CD8-positive, alpha-beta memory T cell (primary cell): ENCODE data around the gene GAB3. TPM values are rescaled to one million over a fixed set of nuclear protein-coding genes. Genes with fewer than 3 reads are reported as not detected.

Source experiments
- CTCF ChIA-PET: fragments of 350-600 bp; sonication (Branson Sonifier 250); formaldehyde crosslinking; loops from one replicate; lab custom pipeline; 2021; ENCODE audit warnings: antibody characterized with exemption; lab: Charles Lee
- POLR2A ChIA-PET: fragments of 350-600 bp; sonication (Branson Sonifier 250); formaldehyde crosslinking; loops from one replicate; lab custom pipeline; 2021; ENCODE audit warnings: antibody characterized with exemption; lab: Charles Lee
- DNase-seq, 5 donors: peaks; one replicate each; pipeline versions ENCODE4 v3.0.0 to v3.0.0-alpha.2; 2020 to 2022; ENCODE audit warnings: mixed read lengths in 1 of 5
- H3K27ac ChIP-seq: one replicate; pipeline ENCODE4 v1.7.0; 2013; ENCODE audit warnings: low read depth, mild to moderate bottlenecking, low read length, moderate library complexity
- H3K27me3 ChIP-seq: 2 replicates; pipeline ENCODE4 v1.7.0; 2013; ENCODE audit warnings: low read length, mild to moderate bottlenecking; ENCODE audit not compliant: insufficient read depth, poor library complexity, severe bottlenecking
- H3K36me3 ChIP-seq: 2 replicates; pipeline ENCODE4 v1.7.0; 2013; ENCODE audit warnings: mild to moderate bottlenecking, low read length, moderate library complexity; ENCODE audit not compliant: insufficient read depth
- H3K4me1 ChIP-seq: 2 replicates; pipeline ENCODE4 v1.7.0; 2013; ENCODE audit warnings: mild to moderate bottlenecking, low read length, moderate library complexity; ENCODE audit not compliant: insufficient read depth
- H3K4me3 ChIP-seq: 2 replicates; pipeline ENCODE4 v1.7.0; 2013; ENCODE audit warnings: mild to moderate bottlenecking, low read length
- H3K9me3 ChIP-seq: 2 replicates; pipeline ENCODE4 v1.7.0; 2013; ENCODE audit warnings: mild to moderate bottlenecking, low read length
- H3K27ac Mint-ChIP-seq, 8 donors: one replicate each; pipeline ENCODE4 v1.8.0; 2020 to 2021; ENCODE audit warnings: mixed read lengths in 8 of 8, mild to moderate bottlenecking in 6 of 8, inconsistent platforms in 3 of 8, moderate library complexity in 3 of 8
- H3K27me3 Mint-ChIP-seq, 2 donors: one replicate each; pipeline ENCODE4 v1.8.0; 2020 to 2021; ENCODE audit warnings: mixed read lengths in 2 of 2, mild to moderate bottlenecking in 1 of 2, moderate library complexity in 1 of 2
- H3K36me3 Mint-ChIP-seq, 3 donors: one replicate each; pipeline ENCODE4 v1.8.0; 2020 to 2021; ENCODE audit warnings: mixed read lengths in 3 of 3, inconsistent platforms in 1 of 3, mild to moderate bottlenecking in 1 of 3
- H3K4me1 Mint-ChIP-seq, 3 donors: one replicate each; pipeline ENCODE4 v1.8.0; 2020 to 2021; ENCODE audit warnings: mixed read lengths in 3 of 3, inconsistent platforms in 1 of 3, mild to moderate bottlenecking in 1 of 3
- H3K4me3 Mint-ChIP-seq, 7 donors: one replicate each; pipeline ENCODE4 v1.8.0; 2020 to 2021; ENCODE audit warnings: mixed read lengths in 7 of 7, mild to moderate bottlenecking in 6 of 7, moderate library complexity in 4 of 7, inconsistent platforms in 2 of 7
- H3K9me3 Mint-ChIP-seq, 5 donors: one replicate each; pipeline ENCODE4 v1.8.0; 2020 to 2022; ENCODE audit warnings: mixed read lengths in 5 of 5, mild to moderate bottlenecking in 3 of 5, moderate library complexity in 2 of 5, inconsistent platforms in 1 of 5
- polyA plus RNA-seq: library from polyadenylated mRNA; unstranded; fragments of 300-500 nt; fragmentation: Illumina TruSeq; gene quantifications from one replicate; pipeline ENCODE4 v1.2.3, GENCODE V29; 2021
- total RNA-seq, 2 experiments: library from RNA; stranded (reverse); gene quantifications; one replicate each; pipeline ENCODE4 v1.2.3, GENCODE V29; 2021

Gene GAB3
- total and polyA plus RNA-seq, 3 experiments from 2014 or later, result 6.2 to 11.9 (median 6.7) TPM

DNA sequence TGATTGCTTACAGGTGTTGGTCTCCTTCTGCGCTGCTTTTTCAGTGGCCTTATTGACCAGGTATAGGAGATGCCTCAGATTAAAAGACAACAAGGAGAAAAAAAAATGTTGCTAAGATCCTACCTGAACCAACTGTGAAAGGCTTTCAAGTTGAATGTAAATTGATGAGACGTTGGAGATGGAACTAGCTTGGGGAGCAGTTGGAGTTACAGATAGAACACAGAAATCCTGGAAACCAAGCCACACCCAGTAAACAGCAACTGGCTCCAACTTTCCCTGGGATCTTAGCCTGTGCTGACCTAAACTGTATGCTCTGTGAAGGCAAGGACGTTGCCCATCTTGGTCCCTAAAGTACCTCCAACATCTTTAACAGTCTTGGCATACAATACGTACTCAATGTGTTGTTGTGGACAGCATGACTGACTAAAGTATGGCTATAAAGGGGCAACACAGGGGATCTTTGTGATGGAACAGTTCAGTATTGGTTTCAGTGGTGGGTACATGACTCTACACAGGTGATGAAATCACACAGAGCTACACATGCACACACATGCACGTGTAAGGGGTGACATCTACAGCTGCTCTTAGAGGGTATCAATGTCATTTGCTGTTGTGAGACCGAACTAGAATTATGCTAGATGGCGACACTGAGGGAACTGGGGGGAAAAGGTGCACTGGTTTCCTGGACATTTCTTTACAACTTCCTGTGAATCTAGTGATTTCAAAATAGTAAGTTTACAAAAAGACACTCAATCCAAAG lies 22.3 kb downstream of the GAB3 start:
- H3K4me1 ChIP-seq, result peaks cover 59% of the 10 kb centered on the region
- Mint-ChIP-seq H3K4me1 (peaks cover 84 to 98% (median 95%) of the 10 kb centered on the region in 3 donors), H3K4me3 (peak overlapping the region in 3 of 7 donors; percentile 9 to 32 (median 24)), H3K36me3 (peaks cover 0 to 4% (median 2%) of the 10 kb centered on the region in 3 donors), H3K27me3 (no peaks in the 10 kb centered on the region), H3K9me3 (no peaks in the 10 kb centered on the region), H3K27ac (peak overlapping the region; percentile 67 to 98 (median 92))
- no peak overlapping the region for H3K4me3 ChIP-seq
- H3K27me3 ChIP-seq, result no peaks in the 10 kb centered on the region
- DNase-seq, result no peak
- no peak overlapping the region for H3K27ac ChIP-seq
- ChIA-PET CTCF (interaction anchor here (1.6 to 4.3 kb wide), 2 partner anchors 11 to 21 kb away, joined by 5 to 40 read pairs; partner anchors contain the start of gene GAB3), POLR2A (no interaction called here)
- no peaks in the 10 kb centered on the region for H3K36me3 ChIP-seq
- no peaks in the 10 kb centered on the region for H3K9me3 ChIP-seq

DNA sequence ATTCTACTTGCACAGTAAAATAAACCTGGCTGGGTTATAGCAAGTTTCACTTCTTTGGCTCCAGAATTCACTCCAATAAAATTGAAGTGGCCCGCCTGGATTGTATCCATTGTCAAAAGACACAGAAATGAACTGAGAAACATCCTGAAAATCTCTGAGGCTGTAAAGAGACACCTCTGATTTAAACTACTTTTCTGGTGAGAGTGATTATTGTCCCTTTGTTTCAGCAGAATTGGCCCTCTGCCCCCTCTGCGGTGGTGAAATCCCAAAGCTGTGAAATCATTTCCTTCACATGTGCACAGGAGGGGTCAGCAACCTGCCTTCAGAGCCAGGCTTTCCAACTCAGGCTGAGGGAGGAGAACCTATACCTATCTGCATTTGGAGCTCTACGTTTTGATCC lies 23.0 kb downstream of the GAB3 start:
- Mint-ChIP-seq H3K27me3 (peaks cover 0 to 2% of the 10 kb centered on the region in 2 donors), H3K4me1 (peaks cover 83 to 97% (median 95%) of the 10 kb centered on the region in 3 donors), H3K36me3 (peaks cover 0 to 4% (median 2%) of the 10 kb centered on the region in 3 donors), H3K9me3 (no peaks in the 10 kb centered on the region), H3K27ac (peak overlapping the region in 5 of 8 donors; percentile 29 to 98 (median 92)), H3K4me3 (no peak overlapping the region)
- Histone ChIP-seq H3K27ac (no peak overlapping the region), H3K4me1 (peaks cover 56% of the 10 kb centered on the region), H3K9me3 (no peaks in the 10 kb centered on the region), H3K36me3 (no peaks in the 10 kb centered on the region), H3K27me3 (no peaks in the 10 kb centered on the region), H3K4me3 (no peak overlapping the region)
- DNase-seq, result no peak
- ChIA-PET POLR2A (no interaction called here), CTCF (interaction anchor here (1.6 kb wide), 1 partner anchor 10 kb away, joined by 5 read pairs; no protein-coding TSS in a partner anchor)

DNA sequence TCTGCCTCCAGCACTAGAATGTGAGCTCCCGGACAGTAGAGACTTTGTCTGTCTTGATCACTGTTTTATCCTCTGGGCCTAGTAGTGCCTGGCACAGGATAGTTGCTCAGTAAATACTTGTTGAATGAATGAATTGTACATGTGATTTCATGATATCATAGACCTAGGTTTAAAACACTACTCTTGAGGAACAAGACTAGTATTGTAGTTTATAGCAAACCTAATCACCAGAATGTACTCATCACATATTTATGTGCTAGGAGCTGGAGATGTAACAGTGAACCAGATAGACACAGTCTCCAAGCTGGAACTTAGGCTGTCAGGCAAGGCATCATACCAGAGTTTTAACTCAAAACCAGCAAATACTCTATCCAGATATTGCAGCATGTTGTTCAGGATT lies 23.5 kb downstream of the GAB3 start:
- peaks cover 0 to 4% (median 2%) of the 10 kb centered on the region in 3 donors for H3K36me3 Mint-ChIP-seq
- Histone ChIP-seq H3K27me3 (no peaks in the 10 kb centered on the region), H3K36me3 (no peaks in the 10 kb centered on the region), H3K4me1 (peaks cover 51% of the 10 kb centered on the region), H3K4me3 (no peak overlapping the region), H3K9me3 (no peaks in the 10 kb centered on the region), H3K27ac (no peak overlapping the region)
- ChIA-PET CTCF (interaction anchor here (1.6 kb wide), 1 partner anchor 10 kb away, joined by 5 read pairs; no protein-coding TSS in a partner anchor), POLR2A (no interaction called here)
- peaks cover 0 to 2% of the 10 kb centered on the region in 2 donors for H3K27me3 Mint-ChIP-seq
- DNase-seq, result no peak
- H3K9me3 Mint-ChIP-seq, result no peaks in the 10 kb centered on the region
- H3K4me1 Mint-ChIP-seq, result peaks cover 78 to 97% (median 90%) of the 10 kb centered on the region in 3 donors
- H3K27ac Mint-ChIP-seq, result peak overlapping the region in 7 of 8 donors; percentile 64 to 94 (median 84)
- H3K4me3 Mint-ChIP-seq, result peak overlapping the region in 2 of 7 donors; percentile 7 to 50

DNA sequence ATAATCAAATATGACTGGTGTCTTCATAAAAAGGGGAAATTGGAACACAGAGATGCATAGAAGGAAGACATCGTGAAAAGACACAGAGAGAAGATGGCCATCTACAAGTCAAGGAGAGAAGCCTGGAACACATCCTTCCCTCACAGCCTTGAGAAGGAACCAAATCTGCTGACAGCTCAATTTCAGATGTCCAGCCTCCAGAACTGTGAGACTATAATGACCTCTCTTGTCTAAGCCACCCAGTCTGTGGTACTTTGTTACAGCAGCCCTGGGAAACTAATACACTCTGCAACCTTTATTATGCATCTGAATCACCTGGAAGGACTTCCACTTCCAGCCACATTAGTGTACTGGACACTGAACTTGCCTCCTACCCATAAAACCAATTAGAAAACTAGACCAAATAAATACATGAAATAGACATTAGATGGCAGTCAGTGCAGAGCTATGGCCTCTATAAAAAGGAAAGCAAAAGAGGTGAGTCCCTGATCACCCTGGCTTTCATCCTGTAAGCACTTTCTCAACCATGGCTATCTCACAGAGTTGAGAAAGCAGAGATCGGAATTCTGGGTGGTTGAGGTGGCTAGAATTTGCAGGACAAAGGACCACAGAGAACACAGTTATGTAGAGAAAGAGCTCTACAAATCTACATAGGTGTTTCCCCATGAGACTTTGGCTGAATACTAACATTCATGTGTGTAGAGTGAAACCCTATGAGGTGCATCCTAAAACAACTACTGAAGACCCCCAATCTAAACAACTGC lies 25.7 kb downstream of the GAB3 start:
- peaks cover 0 to 2% (median 0%) of the 10 kb centered on the region in 3 donors for H3K36me3 Mint-ChIP-seq
- Histone ChIP-seq H3K27ac (peak overlapping the region; percentile 12), H3K36me3 (no peaks in the 10 kb centered on the region), H3K4me3 (no peak overlapping the region), H3K4me1 (peaks cover 33% of the 10 kb centered on the region), H3K27me3 (no peaks in the 10 kb centered on the region), H3K9me3 (no peaks in the 10 kb centered on the region)
- peak overlapping the region; percentile 79 to 95 (median 88) for H3K27ac Mint-ChIP-seq
- POLR2A ChIA-PET, result interaction anchor here (0.6 to 1.7 kb wide), 2 partner anchors 23 to 44 kb away, joined by 3 to 11 read pairs; no protein-coding TSS in a partner anchor
- CTCF ChIA-PET, result interaction anchor here (0.8 to 2.8 kb wide), 7 partner anchors 9 to 26 kb away, joined by 3 to 28 read pairs (median 3); no protein-coding TSS in a partner anchor
- peaks cover 0 to 2% of the 10 kb centered on the region in 2 donors for H3K27me3 Mint-ChIP-seq
- H3K9me3 Mint-ChIP-seq, result peaks cover 0 to 1% (median 0%) of the 10 kb centered on the region in 5 donors
- H3K4me1 Mint-ChIP-seq, result peaks cover 62 to 91% (median 82%) of the 10 kb centered on the region in 3 donors
- H3K4me3 Mint-ChIP-seq, result peak overlapping the region in 6 of 7 donors; percentile 28 to 70 (median 52)
- no peak for DNase-seq

DNA sequence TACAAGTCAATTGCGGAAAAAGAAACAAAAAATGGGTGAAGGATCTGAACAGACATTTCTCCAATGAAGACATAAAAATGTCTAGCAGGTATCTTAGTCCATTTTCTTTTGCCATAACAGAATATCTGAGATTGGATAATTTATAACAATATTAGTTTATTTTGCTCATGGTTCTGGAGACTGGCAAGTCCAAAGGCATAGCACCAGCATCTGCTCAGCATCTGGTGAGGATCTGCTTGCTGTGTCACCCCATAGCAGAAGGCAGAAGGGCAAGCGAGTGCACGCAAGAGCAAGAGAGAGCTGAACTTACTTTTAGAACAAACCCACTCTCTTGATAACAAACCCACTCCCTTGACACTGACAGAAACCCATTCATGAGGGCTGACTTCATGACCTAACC lies 29.7 kb downstream of the GAB3 start:
- H3K4me1 ChIP-seq, result peaks cover 55% of the 10 kb centered on the region
- peaks cover 0 to 1% (median 0%) of the 10 kb centered on the region in 5 donors for H3K9me3 Mint-ChIP-seq
- no peaks in the 10 kb centered on the region for H3K36me3 ChIP-seq
- H3K27ac Mint-ChIP-seq, result peak overlapping the region in 5 of 8 donors; percentile 3 to 83 (median 66)
- H3K4me3 Mint-ChIP-seq, result no peak overlapping the region
- H3K4me1 Mint-ChIP-seq, result peaks cover 62 to 91% (median 81%) of the 10 kb centered on the region in 3 donors
- no peak overlapping the region for H3K27ac ChIP-seq
- no peak for DNase-seq
- no peaks in the 10 kb centered on the region for H3K27me3 ChIP-seq
- ChIA-PET CTCF (interaction anchor here (5.9 kb wide), 1 partner anchor 27 kb away, joined by 65 read pairs; the partner anchor contains the start of gene GAB3), POLR2A (interaction anchor here (1.8 kb wide), 1 partner anchor 28 kb away, joined by 4 read pairs; no protein-coding TSS in a partner anchor)
- peaks cover 0 to 2% of the 10 kb centered on the region in 2 donors for H3K27me3 Mint-ChIP-seq
- no peak overlapping the region for H3K4me3 ChIP-seq
- H3K36me3 Mint-ChIP-seq, result peaks cover 0 to 1% (median 0%) of the 10 kb centered on the region in 3 donors
- H3K9me3 ChIP-seq, result no peaks in the 10 kb centered on the region

DNA sequence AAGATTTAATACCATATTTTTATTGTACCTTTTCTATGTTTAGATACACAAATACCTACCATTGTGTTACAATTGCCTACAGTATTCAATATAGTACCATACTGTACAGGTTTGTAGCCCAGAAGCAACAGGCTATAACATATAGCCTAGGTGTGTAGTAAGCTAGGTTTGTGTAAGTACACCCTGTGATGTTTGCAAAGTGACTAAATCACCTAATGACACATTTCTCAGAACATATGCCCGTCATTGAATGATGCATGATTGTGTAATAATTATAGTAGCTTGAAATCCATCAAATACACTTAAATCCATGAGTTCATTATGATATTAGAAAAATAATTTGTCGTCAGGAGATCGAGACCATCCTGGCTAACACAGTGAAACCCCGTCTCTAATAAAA lies 30.8 kb downstream of the GAB3 start:
- Mint-ChIP-seq H3K27ac (peak overlapping the region in 2 of 8 donors; percentile 79 to 88), H3K4me1 (peaks cover 53 to 85% (median 75%) of the 10 kb centered on the region in 3 donors), H3K36me3 (peaks cover 0 to 6% (median 0%) of the 10 kb centered on the region in 3 donors), H3K9me3 (peaks cover 0 to 1% (median 0%) of the 10 kb centered on the region in 5 donors), H3K4me3 (peak overlapping the region in 1 of 7 donors; percentile 62), H3K27me3 (peaks cover 0 to 2% of the 10 kb centered on the region in 2 donors)
- ChIA-PET POLR2A (interaction anchor here (0.7 to 1.8 kb wide), 3 partner anchors 15 to 30 kb away, joined by 3 to 5 read pairs (median 4); no protein-coding TSS in a partner anchor), CTCF (interaction anchor here (0.9 to 5.9 kb wide), 3 partner anchors 12 to 29 kb away, joined by 3 to 65 read pairs (median 13); partner anchors contain the start of gene GAB3)
- Histone ChIP-seq H3K9me3 (no peaks in the 10 kb centered on the region), H3K4me3 (no peak overlapping the region), H3K27ac (no peak overlapping the region), H3K4me1 (peaks cover 49% of the 10 kb centered on the region), H3K36me3 (peaks cover 4% of the 10 kb centered on the region), H3K27me3 (no peaks in the 10 kb centered on the region)
- no peak for DNase-seq

DNA sequence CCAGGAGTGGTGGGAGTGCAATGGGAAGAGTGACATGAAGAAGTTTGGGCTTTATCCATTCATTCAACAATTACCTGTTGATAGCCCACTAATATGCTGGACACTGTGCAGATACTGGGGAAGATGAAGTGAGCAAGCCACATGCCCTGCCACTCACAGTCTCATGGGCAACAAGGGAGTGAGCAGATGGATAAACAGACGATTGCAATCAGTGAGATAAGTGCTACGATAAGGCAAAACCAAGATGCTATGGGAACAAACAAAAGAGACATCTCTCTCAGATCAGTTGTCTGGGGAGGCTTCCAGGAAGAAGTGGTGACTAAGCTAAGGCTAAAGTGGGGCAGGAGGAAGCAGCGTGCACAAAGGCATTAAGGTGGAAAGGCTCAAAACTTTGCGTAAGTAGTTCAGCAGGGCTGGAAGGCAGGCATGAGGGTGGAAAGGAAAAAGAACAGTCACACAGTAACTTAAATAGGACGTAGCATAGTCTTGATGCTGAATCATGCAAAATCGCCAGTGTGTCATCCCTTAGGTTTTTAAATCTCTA lies 31.7 kb downstream of the GAB3 start:
- Histone ChIP-seq H3K36me3 (peaks cover 4% of the 10 kb centered on the region), H3K4me3 (peak overlapping the region; percentile 28), H3K9me3 (no peaks in the 10 kb centered on the region), H3K27ac (peak overlapping the region; percentile 70), H3K4me1 (peaks cover 47% of the 10 kb centered on the region), H3K27me3 (no peaks in the 10 kb centered on the region)
- Mint-ChIP-seq H3K9me3 (peaks cover 0 to 1% (median 0%) of the 10 kb centered on the region in 5 donors), H3K27me3 (peaks cover 0 to 2% of the 10 kb centered on the region in 2 donors), H3K4me1 (peaks cover 51 to 85% (median 71%) of the 10 kb centered on the region in 3 donors), H3K4me3 (peak overlapping the region in 6 of 7 donors; percentile 52 to 82 (median 66)), H3K36me3 (peaks cover 0 to 9% (median 0%) of the 10 kb centered on the region in 3 donors), H3K27ac (peak overlapping the region; percentile 25 to 95 (median 86))
- ChIA-PET CTCF (interaction anchor here (0.9 to 5.9 kb wide), 4 partner anchors 13 to 45 kb away, joined by 3 to 65 read pairs (median 10); partner anchors contain the start of gene GAB3), POLR2A (interaction anchor here (0.6 to 1.8 kb wide), 3 partner anchors 25 to 31 kb away, joined by 3 to 4 read pairs (median 4); no protein-coding TSS in a partner anchor)
- DNase-seq, result peak in 4 of 5 donors; percentile 19 to 52 (median 38)
